ENCODE data around the gene CPM. TPM values are rescaled to one million over a fixed set of nuclear protein-coding genes. Genes with fewer than 3 reads are reported as not detected.

The CPM gene
- total RNA-seq, 3 donors from 2014 or later (not counting 1 experiment from before 2014, with no cell fraction given): 0.25 to 1.6 (median 0.68) TPM

DNA sequence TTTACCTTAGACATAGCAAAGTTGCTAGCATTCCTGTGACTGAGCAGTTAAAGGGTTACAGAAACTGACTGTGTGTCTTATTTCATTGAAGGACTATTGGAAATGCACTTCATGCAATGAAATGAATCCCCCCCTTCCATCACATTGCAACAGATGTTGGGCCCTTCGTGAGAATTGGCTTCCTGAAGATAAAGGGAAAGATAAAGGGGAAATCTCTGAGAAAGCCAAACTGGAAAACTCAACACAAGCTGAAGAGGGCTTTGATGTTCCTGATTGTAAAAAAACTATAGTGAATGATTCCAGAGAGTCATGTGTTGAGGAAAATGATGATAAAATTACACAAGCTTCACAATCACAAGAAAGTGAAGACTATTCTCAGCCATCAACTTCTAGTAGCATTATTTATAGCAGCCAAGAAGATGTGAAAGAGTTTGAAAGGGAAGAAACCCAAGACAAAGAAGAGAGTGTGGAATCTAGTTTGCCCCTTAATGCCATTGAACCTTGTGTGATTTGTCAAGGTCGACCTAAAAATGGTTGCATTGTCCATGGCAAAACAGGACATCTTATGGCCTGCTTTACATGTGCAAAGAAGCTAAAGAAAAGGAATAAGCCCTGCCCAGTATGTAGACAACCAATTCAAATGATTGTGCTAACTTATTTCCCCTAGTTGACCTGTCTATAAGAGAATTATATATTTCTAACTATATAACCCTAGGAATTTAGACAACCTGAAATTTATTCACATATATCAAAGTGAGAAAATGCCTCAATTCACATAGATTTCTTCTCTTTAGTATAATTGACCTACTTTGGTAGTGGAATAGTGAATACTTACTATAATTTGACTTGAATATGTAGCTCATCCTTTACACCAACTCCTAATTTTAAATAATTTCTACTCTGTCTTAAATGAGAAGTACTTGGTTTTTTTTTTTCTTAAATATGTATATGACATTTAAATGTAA lies 93.5 kb downstream of the CPM start:
- DNase-seq (no peak), ATAC-seq (no peak)
- H3K27me3 ChIP-seq (ENCODE audit: control insufficient read depth, insufficient read depth, low read length): no peaks in the 10 kb centered on the region
- peaks cover 10 to 21% of the 10 kb centered on the region in 2 donors for H3K4me1 Mint-ChIP-seq
- no peaks in the 10 kb centered on the region for H3K27me3 Mint-ChIP-seq (ENCODE audit: low read depth in 2 of 2)
- H3K9me3 ChIP-seq (ENCODE audit: control insufficient read depth, insufficient read depth, low read length): no peaks in the 10 kb centered on the region
- 100% methylated on average over 1 of the region's 2 CpGs for WGBS (ENCODE audit: insufficient coverage)
- no peaks in the 10 kb centered on the region for H3K9me3 Mint-ChIP-seq
- no peak overlapping the region for H3K27ac ChIP-seq (ENCODE audit: low read length)
- peak overlapping the region; percentile 62 to 66 for H3K27ac Mint-ChIP-seq
- no peak overlapping the region for H3K4me3 Mint-ChIP-seq
- peaks cover 63% of the 10 kb centered on the region for H3K36me3 ChIP-seq (ENCODE audit: control insufficient read depth, insufficient read depth, low read length)
- H3K4me3 ChIP-seq (ENCODE audit: low read length): no peak overlapping the region
- no peak for TF ChIP-seq CTCF (IDR thresholded peaks at IDR 0.05)
- H3K4me1 ChIP-seq (ENCODE audit: control insufficient read depth, insufficient read depth, low read length): no peaks in the 10 kb centered on the region
- intact Hi-C loops (cut with micrococcal nuclease): no loop called here
- peaks cover 16% of the 10 kb centered on the region for H3K36me3 Mint-ChIP-seq

GRCh38 chr12:68838046-68838886 lies 94.7 kb downstream of the CPM start:
- Mint-ChIP-seq H3K4me3 (no peak overlapping the region), H3K27ac (peak overlapping the region; percentile 4 to 20), H3K27me3 (ENCODE audit: low read depth in 2 of 2) (no peaks in the 10 kb centered on the region), H3K4me1 (peaks cover 6 to 21% of the 10 kb centered on the region in 2 donors), H3K36me3 (peaks cover 16% of the 10 kb centered on the region), H3K9me3 (no peaks in the 10 kb centered on the region)
- Histone ChIP-seq H3K4me3 (ENCODE audit: low read length) (no peak overlapping the region), H3K4me1 (ENCODE audit: control insufficient read depth, insufficient read depth, low read length) (no peaks in the 10 kb centered on the region), H3K36me3 (ENCODE audit: control insufficient read depth, insufficient read depth, low read length) (peaks cover 67% of the 10 kb centered on the region), H3K27ac (ENCODE audit: low read length) (no peak overlapping the region), H3K9me3 (ENCODE audit: control insufficient read depth, insufficient read depth, low read length) (no peaks in the 10 kb centered on the region), H3K27me3 (ENCODE audit: control insufficient read depth, insufficient read depth, low read length) (no peaks in the 10 kb centered on the region)
- intact Hi-C loops (cut with micrococcal nuclease): no loop called here
- no peak for ATAC-seq
- 97% methylated on average over 4 of the region's 5 CpGs for WGBS (ENCODE audit: insufficient coverage)
- DNase-seq: no peak
- no peak for TF ChIP-seq CTCF (IDR thresholded peaks at IDR 0.05)

DNA sequence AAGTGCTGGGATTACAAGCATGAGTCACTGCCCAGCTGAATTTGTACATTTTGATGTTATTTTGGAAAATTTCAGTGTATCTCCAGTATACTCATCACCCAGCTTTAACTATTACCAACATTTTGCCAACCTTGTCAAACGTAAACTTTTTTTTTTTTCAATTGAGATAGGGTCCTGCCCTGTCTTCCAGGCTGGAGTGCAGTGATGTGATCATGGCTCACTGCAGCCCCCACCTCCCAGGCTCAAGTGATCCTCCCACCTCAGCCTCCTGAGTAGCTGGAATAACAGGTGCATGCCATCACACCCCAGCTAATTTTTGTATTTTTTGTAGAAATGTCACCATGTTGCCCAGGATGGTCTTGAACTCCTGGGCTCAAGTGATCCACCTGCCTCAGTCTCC lies 95.8 kb downstream of the CPM start:
- Mint-ChIP-seq H3K4me1 (peaks cover 0 to 21% of the 10 kb centered on the region in 2 donors), H3K27me3 (ENCODE audit: low read depth in 2 of 2) (no peaks in the 10 kb centered on the region), H3K4me3 (no peak overlapping the region), H3K27ac (no peak overlapping the region), H3K36me3 (peaks cover 16% of the 10 kb centered on the region), H3K9me3 (no peaks in the 10 kb centered on the region)
- no peaks in the 10 kb centered on the region for H3K9me3 ChIP-seq (ENCODE audit: control insufficient read depth, insufficient read depth, low read length)
- no peak for TF ChIP-seq CTCF (IDR thresholded peaks at IDR 0.05)
- WGBS (ENCODE audit: insufficient coverage): 93% methylated on average over 1 of the region's 1 CpG
- intact Hi-C loops (cut with micrococcal nuclease): no loop called here
- H3K4me1 ChIP-seq (ENCODE audit: control insufficient read depth, insufficient read depth, low read length): no peaks in the 10 kb centered on the region
- DNase-seq: no peak
- H3K36me3 ChIP-seq (ENCODE audit: control insufficient read depth, insufficient read depth, low read length): peaks cover 68% of the 10 kb centered on the region
- H3K4me3 ChIP-seq (ENCODE audit: low read length): no peak overlapping the region
- no peak overlapping the region for H3K27ac ChIP-seq (ENCODE audit: low read length)
- ATAC-seq: no peak
- no peaks in the 10 kb centered on the region for H3K27me3 ChIP-seq (ENCODE audit: control insufficient read depth, insufficient read depth, low read length)

All from natural killer cell (primary cell).